ENCODE measurements around the gene ZNF311.
"Not testable (repeated sequence)": the region's sequence is repeated elsewhere in the genome, so short reads cannot be mapped to it uniquely, and the experiment has no call there.

Gene ZNF311

GRCh38 chr6:28953039-28953584, 52.0 kb downstream of the ZNF311 start:
- no peak for DNase-seq (ENCODE audit: low spot score)

GRCh38 chr6:28949656-28950195, 55.4 kb downstream of the ZNF311 start:
- not testable (repeated sequence) for DNase-seq (ENCODE audit: low spot score)

GRCh38 chr6:28948782-28949486, 56.2 kb downstream of the ZNF311 start:
- no peak for DNase-seq (ENCODE audit: low spot score)

GRCh38 chr6:28947831-28948270, 57.3 kb downstream of the ZNF311 start:
- no peak for DNase-seq (ENCODE audit: low spot score)

GRCh38 chr6:28947067-28947765, 57.9 kb downstream of the ZNF311 start:
- no peak for DNase-seq (ENCODE audit: low spot score)

GRCh38 chr6:28945349-28945748, 59.8 kb downstream of the ZNF311 start:
- DNase-seq (ENCODE audit: low spot score): no peak
